ENCODE results near the gene PRPF31.
"Not testable (repeated sequence)": the region's sequence is repeated elsewhere in the genome, so short reads cannot be mapped to it uniquely, and the experiment has no call there.

Gene PRPF31

GRCh38 chr19:54164369-54165068, 49.0 kb downstream of the PRPF31 start:
- DNase-seq = peak; percentile 54

GRCh38 chr19:54165222-54165621, 49.7 kb downstream of the PRPF31 start:
- DNase-seq = no peak

DNA sequence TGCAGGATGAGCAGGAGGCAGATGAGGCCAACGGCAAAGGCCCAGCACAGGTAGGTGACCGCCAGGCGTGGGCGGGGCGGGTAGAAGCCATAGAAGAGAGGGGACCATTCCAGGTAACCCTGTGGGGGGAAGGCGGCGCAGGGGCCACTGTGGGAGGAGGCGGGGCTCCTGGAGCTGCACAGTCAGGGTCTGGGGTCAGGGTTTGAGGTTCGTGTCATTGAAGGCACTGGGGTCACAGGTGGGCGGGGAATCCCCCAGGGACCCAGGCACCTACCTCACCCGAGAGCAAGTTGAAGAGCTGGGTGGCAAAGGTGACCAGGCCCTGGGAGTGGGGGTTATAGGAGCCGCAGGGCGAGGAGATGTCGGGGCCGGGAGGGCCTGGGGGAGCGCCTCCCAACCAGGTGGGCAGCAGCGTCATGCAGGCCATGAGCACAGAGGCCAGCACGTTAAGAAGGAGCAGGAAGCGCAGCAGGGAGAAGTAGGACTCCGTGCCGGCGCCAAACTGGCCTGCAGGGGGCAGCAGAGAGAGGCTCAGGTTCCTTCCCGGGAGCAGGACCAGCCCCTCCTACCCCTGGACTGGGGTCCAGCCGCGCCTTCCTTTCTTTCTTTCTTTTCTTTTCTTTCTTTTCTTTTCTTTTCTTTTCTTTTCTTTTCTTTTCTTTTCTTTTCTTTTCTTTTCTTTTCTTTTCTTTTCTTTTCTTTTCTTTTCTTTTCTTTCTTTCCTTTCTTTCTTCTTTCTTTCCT, 52.8 kb downstream of the PRPF31 start:
- DNase-seq = peak; percentile 93

- no peak for DNase-seq
Observed at GRCh38 chr19:54169149-54169740, 53.7 kb downstream of the PRPF31 start.

GRCh38 chr19:54171736-54172431, 56.3 kb downstream of the PRPF31 start:
- not testable (repeated sequence) for DNase-seq

- no peak for DNase-seq
Observed at GRCh38 chr19:54172471-54173358, 57.2 kb downstream of the PRPF31 start, which contains the start of gene TMC4. TSS of gene TMC4 (minus strand) at chr19:54173160. CDS start at chr19:54173117, 43 bp downstream.

DNA sequence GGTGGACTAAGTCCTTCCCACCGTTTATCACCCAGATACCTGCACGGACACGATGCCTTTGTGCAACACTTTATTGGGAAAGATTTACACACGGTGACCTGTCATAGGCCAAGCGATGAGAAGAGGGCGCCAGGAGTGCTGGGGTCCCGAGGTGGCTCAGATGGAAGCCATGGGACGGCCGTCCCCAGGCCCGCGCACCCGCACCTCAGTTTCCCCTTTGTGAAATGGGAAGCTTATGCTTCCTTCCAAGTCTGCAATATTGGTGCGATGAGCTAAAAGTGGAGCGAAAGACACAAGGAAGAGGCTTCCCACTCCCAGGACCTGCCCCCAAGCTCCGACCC, 57.8 kb downstream of the PRPF31 start:
- no peak for DNase-seq

- no peak for DNase-seq
Observed at GRCh38 chr19:54173951-54174834, 58.6 kb downstream of the PRPF31 start.

- DNase-seq = peak; percentile 34
Observed at GRCh38 chr19:54178581-54179261, 63.2 kb downstream of the PRPF31 start.

DNA sequence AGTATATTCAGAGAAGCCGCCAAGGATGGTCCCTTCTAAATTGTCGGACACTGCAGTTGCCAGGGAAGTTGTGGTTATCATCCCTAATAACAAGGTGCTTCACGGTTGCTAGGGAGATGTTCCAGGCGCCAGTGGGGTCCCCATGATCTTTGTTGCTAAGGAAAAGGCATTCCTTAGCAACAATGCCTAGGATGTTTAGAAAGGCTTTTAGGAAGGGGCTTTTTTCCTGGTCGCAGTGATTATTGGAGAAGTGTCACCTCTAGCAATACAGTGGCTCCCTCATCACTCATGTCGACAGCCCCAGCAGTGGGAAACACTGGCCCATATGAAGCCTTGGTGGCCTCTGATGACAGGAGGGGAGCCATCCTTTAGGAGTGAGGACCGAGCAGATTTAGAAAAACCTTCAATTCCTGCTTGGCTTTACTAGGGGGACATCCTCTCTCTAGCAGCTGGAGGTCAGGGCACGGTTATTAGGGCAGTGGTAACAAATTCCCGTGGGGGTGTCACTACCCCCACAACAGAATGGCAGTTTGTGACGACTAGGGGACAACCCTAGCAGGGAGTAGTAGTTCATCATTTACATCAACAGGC, 63.8 kb downstream of the PRPF31 start:
- no peak for DNase-seq

DNA sequence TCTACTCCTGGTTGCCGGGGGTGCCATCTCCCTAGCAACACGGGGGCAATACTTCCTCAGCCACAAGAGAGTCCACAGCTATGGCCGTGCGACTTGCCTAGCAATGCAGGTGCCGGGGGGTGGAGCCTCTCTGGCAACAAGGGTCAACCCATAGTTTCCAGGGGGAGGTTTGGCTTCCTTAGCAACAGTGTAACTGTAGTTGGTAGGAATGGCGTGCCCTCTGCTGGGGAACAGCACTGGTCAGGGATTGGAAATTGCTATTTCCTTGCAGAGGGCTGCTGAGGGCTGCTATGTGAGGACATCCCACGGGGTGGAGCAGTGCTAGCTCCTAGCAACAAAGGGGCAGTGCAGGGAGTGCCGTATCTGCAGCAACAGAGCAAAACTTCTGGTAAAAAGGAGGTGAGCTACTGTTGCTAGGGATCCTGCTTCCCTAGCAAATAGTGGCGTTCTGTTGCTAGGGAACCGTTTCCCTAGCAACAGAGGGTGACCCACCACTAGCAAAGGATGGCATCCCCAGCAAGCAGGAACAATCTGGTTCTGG, 64.4 kb downstream of the PRPF31 start:
- DNase-seq = no peak

DNA sequence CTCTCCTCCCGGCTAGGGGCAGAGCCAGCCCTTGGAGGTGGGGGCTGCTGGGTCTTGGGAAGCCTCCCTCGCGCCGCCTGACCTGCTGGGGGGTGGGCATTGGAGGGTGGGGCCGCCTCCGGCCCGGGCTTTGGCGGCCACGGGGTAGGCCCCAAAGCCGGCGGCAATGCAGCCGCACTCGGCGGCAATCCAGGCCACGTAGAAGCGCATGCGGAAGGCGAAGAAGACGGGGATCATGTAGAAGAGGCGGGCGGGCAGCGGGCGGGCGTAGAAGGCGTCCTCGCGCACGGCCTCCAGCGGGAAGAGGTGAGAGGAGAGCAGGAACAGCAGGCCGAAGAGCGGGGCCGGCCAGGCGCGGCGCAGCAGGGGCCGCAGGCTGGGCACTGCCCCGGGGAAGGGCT, 65.1 kb downstream of the PRPF31 start:
- DNase-seq = no peak
